GM23338 (cell line): ENCODE data around the gene FRMD4A. TPM values are rescaled to one million over a fixed set of nuclear protein-coding genes. Genes with fewer than 3 reads are reported as not detected.

Experiments used
- ATAC-seq: fragments of 200-7000 bp; cut with Tn5 transposase; 3 replicates; pipeline ENCODE4 v1.9.1; 2020
- DNase-seq: peaks from one replicate; pipeline ENCODE4 v3.0.0-alpha.2; 2015; ENCODE audit warnings: low spot score
- H2AFZ ChIP-seq: fragments of 200-600 bp; sonication (generic); 2 replicates; pipeline ENCODE4 v1.8.0; 2016; ENCODE audit warnings: antibody characterized with exemption, mild to moderate bottlenecking, moderate library complexity
- H3F3A ChIP-seq: fragments of 200-600 bp; sonication (generic); replicated peaks from 2 replicates; pipeline ENCODE4 v1.8.0; 2017; ENCODE audit warnings: antibody characterized with exemption, mixed run types, low read depth
- H3K27ac ChIP-seq: fragments of 200-600 bp; sonication (generic); 2 replicates; pipeline ENCODE4 v1.6.1; 2016; ENCODE audit warnings: low read depth
- H3K27me3 ChIP-seq: fragments of 200-600 bp; sonication (generic); 2 replicates; pipeline ENCODE4 v1.8.0; 2016; ENCODE audit warnings: mild to moderate bottlenecking, mixed run types, moderate library complexity; ENCODE audit not compliant: insufficient read depth
- H3K36me3 ChIP-seq: fragments of 200-600 bp; sonication (generic); 2 replicates; pipeline ENCODE4 v1.8.0; 2016; ENCODE audit warnings: mild to moderate bottlenecking; ENCODE audit not compliant: insufficient read depth
- H3K4me1 ChIP-seq: fragments of 200-600 bp; sonication (generic); 2 replicates; pipeline ENCODE4 v1.8.0; 2016; ENCODE audit warnings: mild to moderate bottlenecking, moderate library complexity; ENCODE audit not compliant: insufficient read depth
- H3K4me2 ChIP-seq: fragments of 200-600 bp; sonication (generic); 2 replicates; pipeline ENCODE4 v1.7.1; 2017; ENCODE audit warnings: mixed run types
- H3K4me3 ChIP-seq: fragments of 200-600 bp; sonication (generic); 2 replicates; pipeline ENCODE4 v1.6.1; 2016; ENCODE audit warnings: mixed run types
- H3K79me2 ChIP-seq: fragments of 200-600 bp; sonication (generic); replicated peaks from 2 replicates; pipeline ENCODE4 v1.8.0; 2017; ENCODE audit warnings: mild to moderate bottlenecking; ENCODE audit not compliant: insufficient read depth
- H3K9me2 ChIP-seq: fragments of 200-600 bp; sonication (generic); 2 replicates; pipeline ENCODE4 v1.8.0; 2017; ENCODE audit not compliant: insufficient read depth
- H4K20me1 ChIP-seq: fragments of 200-600 bp; sonication (generic); replicated peaks from 2 replicates; pipeline ENCODE4 v1.8.0; 2017; ENCODE audit warnings: mild to moderate bottlenecking; ENCODE audit not compliant: insufficient read depth
- H3K27ac Mint-ChIP-seq: 2 replicates; pipeline ENCODE4 v1.8.0; 2020; ENCODE audit warnings: inconsistent platforms, mild to moderate bottlenecking, moderate library complexity, mixed read lengths
- H3K27me3 Mint-ChIP-seq: 3 replicates; pipeline ENCODE4 v1.8.0; 2022; ENCODE audit warnings: low read depth, mild to moderate bottlenecking, moderate library complexity, mixed read lengths, inconsistent platforms; ENCODE audit not compliant: insufficient read depth, poor library complexity
- H3K36me3 Mint-ChIP-seq: 3 replicates; pipeline ENCODE4 v1.8.0; 2021; ENCODE audit warnings: low read depth, mild to moderate bottlenecking, inconsistent platforms, moderate library complexity, mixed read lengths
- H3K4me1 Mint-ChIP-seq: 3 replicates; pipeline ENCODE4 v1.8.0; 2020; ENCODE audit warnings: mild to moderate bottlenecking, inconsistent platforms, mixed read lengths
- H3K4me3 Mint-ChIP-seq: 3 replicates; pipeline ENCODE4 v1.8.0; 2021; ENCODE audit warnings: moderate library complexity, mild to moderate bottlenecking, inconsistent platforms, mixed read lengths
- H3K9me3 Mint-ChIP-seq: 3 replicates; pipeline ENCODE4 v1.8.0; 2020; ENCODE audit warnings: moderate library complexity, mild to moderate bottlenecking, inconsistent platforms, mixed read lengths
- CREB1 ChIP-seq: fragments of 250-450 bp; sonication (Bioruptor Pico); IDR thresholded peaks from 2 replicates; pipeline ENCODE4 v1.5.0; 2020; ENCODE audit warnings: low read depth, mild to moderate bottlenecking, moderate library complexity
- EZH2 ChIP-seq: fragments of 200-600 bp; sonication (generic); IDR thresholded peaks from one replicate; pipeline ENCODE4 v1.8.0; 2017; ENCODE audit warnings: antibody characterized with exemption, mild to moderate bottlenecking, low read depth; ENCODE audit not compliant: unreplicated experiment
- EZH2phosphoT487 ChIP-seq: fragments of 200-600 bp; sonication (generic); IDR thresholded peaks from one replicate; pipeline ENCODE4 v1.8.1; 2018; ENCODE audit warnings: antibody characterized with exemption; ENCODE audit not compliant: unreplicated experiment
- JUNB ChIP-seq: IDR thresholded peaks from one replicate; pipeline ENCODE4 v1.6.1; 2016; ENCODE audit warnings: antibody characterized with exemption; ENCODE audit not compliant: unreplicated experiment
- NANOG ChIP-seq: IDR thresholded peaks from 2 replicates; pipeline ENCODE4 v1.6.1; 2016; ENCODE audit warnings: antibody characterized with exemption, borderline replicate concordance
- POLR2AphosphoS5 ChIP-seq: IDR thresholded peaks from 2 replicates; pipeline ENCODE4 v1.6.1; 2016; ENCODE audit warnings: antibody characterized with exemption, low read depth
- STAT1 ChIP-seq: IDR thresholded peaks from one replicate; pipeline ENCODE4 v1.6.1; 2016; ENCODE audit warnings: antibody characterized with exemption; ENCODE audit not compliant: unreplicated experiment
- ZNF114 ChIP-seq: fragments of 250-450 bp; sonication (Bioruptor Pico); IDR thresholded peaks from 2 replicates; pipeline ENCODE4 v1.5.0; 2020; ENCODE audit warnings: mild to moderate bottlenecking, moderate library complexity
- ZNF331 ChIP-seq: fragments of 250-450 bp; sonication (Bioruptor Pico); IDR thresholded peaks from 2 replicates; pipeline ENCODE4 v1.5.0; 2020; ENCODE audit warnings: low read depth, mild to moderate bottlenecking, moderate library complexity
- polyA plus RNA-seq: library from polyadenylated mRNA; unstranded; fragments of >200 nt; fragmentation: Nextera tagmentation; extraction: Ambion mirVana; gene quantifications from 2 replicates; pipeline ENCODE4 v1.2.1, GENCODE V29; 2016
- total RNA-seq: library from RNA; depleted of rRNA; stranded (reverse); fragments of >200 nt; shearing (Covaris generic); gene quantifications from 2 replicates; pipeline ENCODE4 v1.2.3, GENCODE V29; 2014
- TF ChIP-seq, protein P1 (sequence below): fragments of 250-450 bp; sonication (Bioruptor Pico); IDR thresholded peaks from 2 replicates; pipeline ENCODE4 v1.5.0; 2020; ENCODE audit warnings: mild to moderate bottlenecking, moderate library complexity
- TF ChIP-seq, protein P2 (sequence below): IDR thresholded peaks from one replicate; pipeline ENCODE4 v1.6.1; 2018; ENCODE audit warnings: antibody characterized with exemption; ENCODE audit not compliant: unreplicated experiment
- TF ChIP-seq, protein P3 (sequence below): IDR thresholded peaks from 2 replicates; pipeline ENCODE4 v1.6.1; 2016; ENCODE audit warnings: antibody characterized with exemption

The FRMD4A gene
- total and polyA plus RNA-seq, 2 experiments from 2014 or later, result 14.0 to 20.1 TPM

DNA sequence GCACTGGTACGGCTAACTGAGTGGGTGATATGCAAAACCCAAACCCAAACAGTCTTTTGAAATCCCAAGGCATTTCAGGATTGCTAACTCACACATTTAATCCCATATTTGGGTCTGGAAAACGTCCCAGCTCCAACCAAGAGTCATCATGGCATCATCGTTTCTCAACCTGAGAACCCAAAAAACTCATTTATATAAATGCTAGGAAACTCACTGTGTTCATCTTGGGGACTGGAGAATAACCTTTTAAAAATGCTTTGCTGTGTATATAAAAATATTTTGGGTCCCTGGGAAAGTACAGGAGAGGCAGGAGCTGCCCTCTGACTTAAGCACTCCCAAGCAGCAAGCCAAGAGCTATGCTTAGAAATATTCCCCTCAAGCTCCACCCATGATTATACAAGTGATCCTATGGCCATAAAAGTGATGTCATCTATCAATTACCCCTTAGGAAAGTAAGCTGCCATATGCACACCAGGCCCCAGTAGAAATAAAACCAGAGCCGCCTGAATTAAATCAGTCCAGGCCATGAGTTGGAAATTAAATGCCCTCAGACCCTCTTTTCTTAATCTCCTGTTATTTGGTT is 352.1 kb downstream of the FRMD4A start:
- no peaks in the 10 kb centered on the region for H3K9me2 ChIP-seq
- no peak overlapping the region for H2AFZ ChIP-seq
- no peaks in the 10 kb centered on the region for H4K20me1 ChIP-seq
- H3F3A ChIP-seq, result no peaks in the 10 kb centered on the region
- DNase-seq (no peak), ATAC-seq (no peak)
- H3K27ac Mint-ChIP-seq, result no peak overlapping the region
- H3K4me1 ChIP-seq, result peaks cover 19% of the 10 kb centered on the region
- peaks cover 15% of the 10 kb centered on the region; the same call in 2 of the 3 replicates for H3K4me1 Mint-ChIP-seq
- no peaks in the 10 kb centered on the region for H3K79me2 ChIP-seq
- no peak overlapping the region for H3K4me3 ChIP-seq
- TF ChIP-seq ZNF331 (CRISPR knock-in tag) (no peak), CREB1 (CRISPR knock-in tag) (no peak), EZH2phosphoT487 (no peak), STAT1 (no peak), JUNB (no peak), EZH2 (no peak), ZNF114 (CRISPR knock-in tag) (no peak), NANOG (no peak), POLR2AphosphoS5 (no peak)
- TF ChIP-seq, protein P1, sequence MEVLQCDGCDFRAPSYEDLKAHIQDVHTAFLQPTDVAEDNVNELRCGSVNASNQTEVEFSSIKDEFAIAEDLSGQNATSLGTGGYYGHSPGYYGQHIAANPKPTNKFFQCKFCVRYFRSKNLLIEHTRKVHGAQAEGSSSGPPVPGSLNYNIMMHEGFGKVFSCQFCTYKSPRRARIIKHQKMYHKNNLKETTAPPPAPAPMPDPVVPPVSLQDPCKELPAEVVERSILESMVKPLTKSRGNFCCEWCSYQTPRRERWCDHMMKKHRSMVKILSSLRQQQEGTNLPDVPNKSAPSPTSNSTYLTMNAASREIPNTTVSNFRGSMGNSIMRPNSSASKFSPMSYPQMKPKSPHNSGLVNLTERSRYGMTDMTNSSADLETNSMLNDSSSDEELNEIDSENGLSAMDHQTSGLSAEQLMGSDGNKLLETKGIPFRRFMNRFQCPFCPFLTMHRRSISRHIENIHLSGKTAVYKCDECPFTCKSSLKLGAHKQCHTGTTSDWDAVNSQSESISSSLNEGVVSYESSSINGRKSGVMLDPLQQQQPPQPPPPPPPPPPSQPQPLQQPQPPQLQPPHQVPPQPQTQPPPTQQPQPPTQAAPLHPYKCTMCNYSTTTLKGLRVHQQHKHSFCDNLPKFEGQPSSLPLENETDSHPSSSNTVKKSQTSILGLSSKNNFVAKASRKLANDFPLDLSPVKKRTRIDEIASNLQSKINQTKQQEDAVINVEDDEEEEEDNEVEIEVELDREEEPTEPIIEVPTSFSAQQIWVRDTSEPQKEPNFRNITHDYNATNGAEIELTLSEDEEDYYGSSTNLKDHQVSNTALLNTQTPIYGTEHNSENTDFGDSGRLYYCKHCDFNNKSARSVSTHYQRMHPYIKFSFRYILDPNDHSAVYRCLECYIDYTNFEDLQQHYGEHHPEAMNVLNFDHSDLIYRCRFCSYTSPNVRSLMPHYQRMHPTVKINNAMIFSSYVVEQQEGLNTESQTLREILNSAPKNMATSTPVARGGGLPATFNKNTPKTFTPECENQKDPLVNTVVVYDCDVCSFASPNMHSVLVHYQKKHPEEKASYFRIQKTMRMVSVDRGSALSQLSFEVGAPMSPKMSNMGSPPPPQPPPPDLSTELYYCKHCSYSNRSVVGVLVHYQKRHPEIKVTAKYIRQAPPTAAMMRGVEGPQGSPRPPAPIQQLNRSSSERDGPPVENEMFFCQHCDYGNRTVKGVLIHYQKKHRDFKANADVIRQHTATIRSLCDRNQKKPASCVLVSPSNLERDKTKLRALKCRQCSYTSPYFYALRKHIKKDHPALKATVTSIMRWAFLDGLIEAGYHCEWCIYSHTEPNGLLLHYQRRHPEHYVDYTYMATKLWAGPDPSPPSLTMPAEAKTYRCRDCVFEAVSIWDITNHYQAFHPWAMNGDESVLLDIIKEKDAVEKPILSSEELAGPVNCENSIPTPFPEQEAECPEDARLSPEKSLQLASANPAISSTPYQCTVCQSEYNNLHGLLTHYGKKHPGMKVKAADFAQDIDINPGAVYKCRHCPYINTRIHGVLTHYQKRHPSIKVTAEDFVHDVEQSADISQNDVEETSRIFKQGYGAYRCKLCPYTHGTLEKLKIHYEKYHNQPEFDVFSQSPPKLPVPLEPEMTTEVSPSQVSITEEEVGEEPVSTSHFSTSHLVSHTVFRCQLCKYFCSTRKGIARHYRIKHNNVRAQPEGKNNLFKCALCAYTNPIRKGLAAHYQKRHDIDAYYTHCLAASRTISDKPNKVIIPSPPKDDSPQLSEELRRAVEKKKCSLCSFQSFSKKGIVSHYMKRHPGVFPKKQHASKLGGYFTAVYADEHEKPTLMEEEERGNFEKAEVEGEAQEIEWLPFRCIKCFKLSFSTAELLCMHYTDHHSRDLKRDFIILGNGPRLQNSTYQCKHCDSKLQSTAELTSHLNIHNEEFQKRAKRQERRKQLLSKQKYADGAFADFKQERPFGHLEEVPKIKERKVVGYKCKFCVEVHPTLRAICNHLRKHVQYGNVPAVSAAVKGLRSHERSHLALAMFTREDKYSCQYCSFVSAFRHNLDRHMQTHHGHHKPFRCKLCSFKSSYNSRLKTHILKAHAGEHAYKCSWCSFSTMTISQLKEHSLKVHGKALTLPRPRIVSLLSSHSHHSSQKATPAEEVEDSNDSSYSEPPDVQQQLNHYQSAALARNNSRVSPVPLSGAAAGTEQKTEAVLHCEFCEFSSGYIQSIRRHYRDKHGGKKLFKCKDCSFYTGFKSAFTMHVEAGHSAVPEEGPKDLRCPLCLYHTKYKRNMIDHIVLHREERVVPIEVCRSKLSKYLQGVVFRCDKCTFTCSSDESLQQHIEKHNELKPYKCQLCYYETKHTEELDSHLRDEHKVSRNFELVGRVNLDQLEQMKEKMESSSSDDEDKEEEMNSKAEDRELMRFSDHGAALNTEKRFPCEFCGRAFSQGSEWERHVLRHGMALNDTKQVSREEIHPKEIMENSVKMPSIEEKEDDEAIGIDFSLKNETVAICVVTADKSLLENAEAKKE (CRISPR knock-in tag), result no peak
- TF ChIP-seq, protein P2, sequence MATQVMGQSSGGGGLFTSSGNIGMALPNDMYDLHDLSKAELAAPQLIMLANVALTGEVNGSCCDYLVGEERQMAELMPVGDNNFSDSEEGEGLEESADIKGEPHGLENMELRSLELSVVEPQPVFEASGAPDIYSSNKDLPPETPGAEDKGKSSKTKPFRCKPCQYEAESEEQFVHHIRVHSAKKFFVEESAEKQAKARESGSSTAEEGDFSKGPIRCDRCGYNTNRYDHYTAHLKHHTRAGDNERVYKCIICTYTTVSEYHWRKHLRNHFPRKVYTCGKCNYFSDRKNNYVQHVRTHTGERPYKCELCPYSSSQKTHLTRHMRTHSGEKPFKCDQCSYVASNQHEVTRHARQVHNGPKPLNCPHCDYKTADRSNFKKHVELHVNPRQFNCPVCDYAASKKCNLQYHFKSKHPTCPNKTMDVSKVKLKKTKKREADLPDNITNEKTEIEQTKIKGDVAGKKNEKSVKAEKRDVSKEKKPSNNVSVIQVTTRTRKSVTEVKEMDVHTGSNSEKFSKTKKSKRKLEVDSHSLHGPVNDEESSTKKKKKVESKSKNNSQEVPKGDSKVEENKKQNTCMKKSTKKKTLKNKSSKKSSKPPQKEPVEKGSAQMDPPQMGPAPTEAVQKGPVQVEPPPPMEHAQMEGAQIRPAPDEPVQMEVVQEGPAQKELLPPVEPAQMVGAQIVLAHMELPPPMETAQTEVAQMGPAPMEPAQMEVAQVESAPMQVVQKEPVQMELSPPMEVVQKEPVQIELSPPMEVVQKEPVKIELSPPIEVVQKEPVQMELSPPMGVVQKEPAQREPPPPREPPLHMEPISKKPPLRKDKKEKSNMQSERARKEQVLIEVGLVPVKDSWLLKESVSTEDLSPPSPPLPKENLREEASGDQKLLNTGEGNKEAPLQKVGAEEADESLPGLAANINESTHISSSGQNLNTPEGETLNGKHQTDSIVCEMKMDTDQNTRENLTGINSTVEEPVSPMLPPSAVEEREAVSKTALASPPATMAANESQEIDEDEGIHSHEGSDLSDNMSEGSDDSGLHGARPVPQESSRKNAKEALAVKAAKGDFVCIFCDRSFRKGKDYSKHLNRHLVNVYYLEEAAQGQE, result no peak
- TF ChIP-seq, protein P3, sequence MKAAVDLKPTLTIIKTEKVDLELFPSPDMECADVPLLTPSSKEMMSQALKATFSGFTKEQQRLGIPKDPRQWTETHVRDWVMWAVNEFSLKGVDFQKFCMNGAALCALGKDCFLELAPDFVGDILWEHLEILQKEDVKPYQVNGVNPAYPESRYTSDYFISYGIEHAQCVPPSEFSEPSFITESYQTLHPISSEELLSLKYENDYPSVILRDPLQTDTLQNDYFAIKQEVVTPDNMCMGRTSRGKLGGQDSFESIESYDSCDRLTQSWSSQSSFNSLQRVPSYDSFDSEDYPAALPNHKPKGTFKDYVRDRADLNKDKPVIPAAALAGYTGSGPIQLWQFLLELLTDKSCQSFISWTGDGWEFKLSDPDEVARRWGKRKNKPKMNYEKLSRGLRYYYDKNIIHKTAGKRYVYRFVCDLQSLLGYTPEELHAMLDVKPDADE, result no peak
- H3K27me3 ChIP-seq, result no peaks in the 10 kb centered on the region
- no peak overlapping the region for H3K27ac ChIP-seq
- no peak overlapping the region for H3K4me2 ChIP-seq
- H3K36me3 ChIP-seq, result no peaks in the 10 kb centered on the region
- H3K36me3 Mint-ChIP-seq, result no peaks in the 10 kb centered on the region
- no peak overlapping the region for H3K4me3 Mint-ChIP-seq
- no peaks in the 10 kb centered on the region for H3K9me3 Mint-ChIP-seq
- H3K27me3 Mint-ChIP-seq, result peaks cover 5% of the 10 kb centered on the region
